Testis (tissue), 2 donors: Measurements from ENCODE around the gene TNIP3.

ENCODE experiments used
- CTCF ChIP-seq, 3 experiments: fragments of 450-650 bp in 2 of 3; fragments of 200-600 bp in 1 of 3; sonication (generic) in 1 of 3; IDR thresholded peaks; one replicate each; pipeline ENCODE4 v1.5.1; 2016 to 2019; ENCODE audit warnings: antibody characterized with exemption in 3 of 3, mild to moderate bottlenecking in 2 of 3, moderate library complexity in 1 of 3
- POLR2A ChIP-seq: fragments of 450-650 bp; IDR thresholded peaks from one replicate; pipeline ENCODE4 v1.6.1; 2017; ENCODE audit warnings: antibody characterized with exemption, mild to moderate bottlenecking, moderate library complexity

- TF ChIP-seq POLR2A (no peak), CTCF (IDR thresholded peaks at IDR 0.05) (no peak)
Measured at GRCh38 chr4:121122661-121123060, 41.5 kb downstream of the TNIP3 start.
